Skeletal muscle tissue (tissue), 4 donors: ENCODE measurements around the gene CRKL. TPM values are rescaled to one million over a fixed set of nuclear protein-coding genes. Genes with fewer than 3 reads are reported as not detected.

Experiments
- H3K27ac ChIP-seq: one replicate; pipeline ENCODE4 v1.7.0; 2013; ENCODE audit warnings: mild to moderate bottlenecking, low read depth, low read length, inconsistent platforms
- H3K27me3 ChIP-seq, 3 donors: one replicate each; pipeline ENCODE4 v1.7.0; 2013; ENCODE audit warnings: low read length in 3 of 3; ENCODE audit not compliant: control insufficient read depth in 3 of 3, insufficient read depth in 3 of 3
- H3K36me3 ChIP-seq, 3 donors: one replicate each; pipeline ENCODE4 v1.7.0; 2013; ENCODE audit warnings: low read length in 3 of 3; ENCODE audit not compliant: control insufficient read depth in 3 of 3, insufficient read depth in 3 of 3
- H3K4me1 ChIP-seq, 3 donors: one replicate each; pipeline ENCODE4 v1.7.0; 2013; ENCODE audit warnings: low read length in 3 of 3, mild to moderate bottlenecking in 3 of 3; ENCODE audit not compliant: control insufficient read depth in 3 of 3, insufficient read depth in 3 of 3
- H3K4me3 ChIP-seq, 3 donors: one replicate each; pipeline ENCODE4 v1.7.0; 2013; ENCODE audit warnings: low read length in 3 of 3
- H3K9ac ChIP-seq, 3 donors: one replicate each; pipeline ENCODE4 v1.7.0; 2013; ENCODE audit warnings: low read length in 3 of 3, mild to moderate bottlenecking in 3 of 3, moderate library complexity in 2 of 3, low read depth in 1 of 3
- H3K9me3 ChIP-seq, 3 donors: one replicate each; pipeline ENCODE4 v1.7.0; 2013; ENCODE audit warnings: low read length in 3 of 3; ENCODE audit not compliant: control insufficient read depth in 3 of 3
- total RNA-seq: library from RNA; depleted of rRNA; stranded (reverse); fragments of >200 nt; gene quantifications from one replicate; pipeline ENCODE4 v1.2.3, GENCODE V29; 2014
- donor health status: Osteomylitis.

The CRKL gene
- total RNA-seq, 1 donor from 2014 or later: 45.9 TPM

DNA sequence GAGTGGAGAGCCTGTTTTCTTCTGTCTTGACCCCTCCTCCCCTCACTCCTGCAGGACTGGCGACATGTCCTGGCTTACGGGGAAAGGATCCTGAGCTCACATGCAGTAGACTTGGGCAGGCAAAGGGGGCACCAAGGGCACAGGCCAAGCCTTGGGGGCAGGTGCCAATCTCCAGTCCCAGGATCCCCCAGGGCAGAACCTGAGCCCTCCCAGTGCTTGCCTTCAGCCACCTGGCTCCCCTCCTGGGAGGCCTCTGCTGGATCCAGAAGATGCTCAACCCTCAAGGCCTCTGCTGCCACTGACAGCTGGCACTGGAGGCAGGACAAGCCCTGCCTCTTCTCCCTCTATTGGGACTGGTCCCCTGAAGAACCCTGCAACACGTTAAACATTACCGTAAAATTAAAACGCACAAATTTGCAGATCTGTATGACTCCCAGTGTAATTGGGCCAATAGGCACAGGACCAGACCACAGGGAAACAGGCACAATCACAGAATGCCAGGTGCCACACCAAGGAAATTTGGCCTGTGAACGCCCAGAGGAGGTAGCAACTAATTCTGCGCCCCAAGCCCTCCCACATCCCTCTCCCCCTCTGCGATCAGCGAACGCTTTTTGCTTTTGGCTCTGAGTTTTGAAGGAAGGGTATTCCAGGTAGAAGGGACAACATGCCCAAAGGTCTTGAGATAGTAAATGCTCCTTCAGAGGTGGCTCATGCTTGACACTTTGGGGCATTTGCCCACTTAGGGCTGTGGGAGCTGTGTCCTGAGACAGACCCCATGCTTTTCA lies 63.9 kb downstream of the CRKL start:
- H3K36me3 ChIP-seq: peaks cover 15 to 20% (median 17%) of the 10 kb centered on the region in 3 donors
- H3K27me3 ChIP-seq: peaks cover 1 to 15% (median 4%) of the 10 kb centered on the region in 3 donors
- peak overlapping the region; percentile 83 for H3K27ac ChIP-seq
- peak overlapping the region; percentile 93 to 98 (median 98) for H3K4me3 ChIP-seq
- H3K9ac ChIP-seq: peak overlapping the region; percentile 96 to 97 (median 97)
- peaks cover 29 to 42% (median 39%) of the 10 kb centered on the region in 3 donors for H3K4me1 ChIP-seq
- no peaks in the 10 kb centered on the region for H3K9me3 ChIP-seq

DNA sequence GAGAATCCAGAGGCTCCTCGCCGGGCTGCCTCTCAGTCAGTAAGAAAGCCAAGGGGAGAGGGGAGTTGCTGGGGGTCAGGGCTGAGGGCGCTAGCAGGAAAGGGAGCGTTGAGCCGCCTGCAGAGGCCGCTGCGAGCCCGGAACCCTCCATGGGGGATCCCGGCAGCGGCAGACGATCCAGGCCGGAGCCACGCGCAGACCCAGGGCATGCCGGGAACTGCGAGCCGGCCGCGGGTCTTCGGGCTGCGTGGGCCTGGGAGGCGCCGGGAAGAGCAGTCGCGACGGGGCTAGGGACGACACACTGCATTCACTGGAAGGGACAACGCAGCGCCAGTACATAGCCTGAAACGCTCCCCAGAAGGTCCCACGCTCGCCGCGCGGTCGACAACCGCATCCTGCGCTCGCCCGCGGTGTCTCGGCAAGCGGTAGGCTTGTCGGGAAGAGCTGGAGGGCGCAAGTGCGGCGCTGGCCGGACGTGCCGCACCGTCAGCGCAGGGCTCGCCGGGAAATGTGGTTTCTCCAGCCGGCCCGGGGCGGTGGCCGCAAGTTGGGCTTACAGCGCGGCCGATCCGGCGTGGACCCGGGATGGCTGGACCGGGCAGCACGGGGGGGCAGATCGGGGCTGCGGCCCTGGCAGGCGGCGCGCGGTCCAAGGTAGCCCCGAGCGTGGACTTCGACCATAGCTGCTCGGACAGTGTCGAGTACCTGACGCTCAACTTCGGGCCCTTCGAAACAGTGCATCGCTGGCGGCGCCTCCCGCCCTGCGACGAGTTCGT lies 64.8 kb downstream of the CRKL start, which contains the start of gene LZTR1:
TSS of gene LZTR1 (plus strand) at position 511 of the 776 bp plus-strand sequence. CDS start at position 586, 75 bp downstream.
- H3K9me3 ChIP-seq: no peaks in the 10 kb centered on the region

DNA sequence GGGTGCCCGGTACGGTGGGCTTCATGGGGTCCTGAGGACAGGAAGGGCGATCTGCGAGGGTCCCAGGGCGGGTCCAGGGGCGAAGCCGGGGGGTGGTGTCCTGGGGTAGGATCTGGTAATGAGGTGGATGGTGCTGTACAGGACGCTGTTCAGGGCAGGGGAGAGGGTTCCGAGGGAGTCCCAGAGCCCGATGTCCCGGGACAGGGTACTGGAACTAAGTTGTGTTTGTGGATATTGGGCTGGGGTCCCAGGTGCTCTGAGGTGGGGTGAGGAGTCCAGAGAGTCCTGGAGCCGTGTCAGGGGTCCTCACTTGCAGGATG lies 65.3 kb downstream of the CRKL start:
- peaks cover 29 to 42% (median 39%) of the 10 kb centered on the region in 3 donors for H3K4me1 ChIP-seq
- H3K4me3 ChIP-seq: peak overlapping the region; percentile 93 to 98 (median 98)
- H3K27ac ChIP-seq: peak overlapping the region; percentile 83
- H3K36me3 ChIP-seq: peaks cover 19 to 27% (median 22%) of the 10 kb centered on the region in 3 donors
- H3K9ac ChIP-seq: peak overlapping the region; percentile 92 to 97 (median 97)
- H3K27me3 ChIP-seq: peaks cover 0 to 5% (median 0%) of the 10 kb centered on the region in 3 donors
- no peaks in the 10 kb centered on the region for H3K9me3 ChIP-seq

More for the DNA sequence above, 64.8 kb downstream of the CRKL start, which contains the start of gene LZTR1:
- Histone ChIP-seq H3K9ac (peak within 1 kb of the TSS; percentile 96 to 97 (median 97)), H3K36me3 (peaks cover 17 to 25% (median 19%) of the 10 kb centered on the region in 3 donors), H3K27ac (peak within 1 kb of the TSS; percentile 83), H3K27me3 (peaks cover 0 to 11% (median 4%) of the 10 kb centered on the region in 3 donors), H3K4me1 (peaks cover 29 to 42% (median 39%) of the 10 kb centered on the region in 3 donors), H3K4me3 (peak within 1 kb of the TSS; percentile 93 to 98 (median 98))

DNA sequence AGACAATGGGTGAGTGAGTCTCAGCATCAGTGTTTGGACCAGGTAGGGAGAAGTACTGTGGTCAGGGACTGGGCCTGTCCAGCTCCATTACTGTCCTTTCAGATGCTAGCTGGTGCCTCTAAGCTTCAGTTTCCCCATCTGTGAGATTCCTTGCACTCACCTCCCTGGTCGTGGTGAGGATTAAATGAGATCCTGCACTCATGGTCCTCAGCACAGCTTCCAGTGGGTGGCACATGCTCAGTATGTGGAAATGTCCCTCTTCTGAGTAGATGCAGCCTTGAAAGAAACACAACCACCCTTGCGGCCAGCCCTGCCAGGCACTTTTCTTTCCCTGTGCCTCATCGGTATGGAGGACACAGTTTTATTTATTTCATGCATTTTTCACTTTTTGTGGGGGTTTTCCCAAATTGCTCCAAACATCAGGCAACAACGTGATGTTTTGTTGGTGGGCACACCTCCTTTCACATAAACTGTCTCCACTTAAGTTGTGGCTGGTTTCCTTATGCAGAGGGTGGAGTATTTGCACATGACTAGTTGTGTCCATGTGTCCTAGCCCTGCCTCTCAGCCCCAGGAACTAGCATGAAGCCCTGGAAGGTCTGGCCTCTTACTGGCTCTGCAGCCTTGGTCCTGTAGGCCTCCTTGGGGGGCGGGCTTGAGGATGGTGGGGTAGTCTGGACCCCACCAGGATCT lies 66.0 kb downstream of the CRKL start:
- H3K9ac ChIP-seq: peak overlapping the region; percentile 92 to 97 (median 97)

DNA sequence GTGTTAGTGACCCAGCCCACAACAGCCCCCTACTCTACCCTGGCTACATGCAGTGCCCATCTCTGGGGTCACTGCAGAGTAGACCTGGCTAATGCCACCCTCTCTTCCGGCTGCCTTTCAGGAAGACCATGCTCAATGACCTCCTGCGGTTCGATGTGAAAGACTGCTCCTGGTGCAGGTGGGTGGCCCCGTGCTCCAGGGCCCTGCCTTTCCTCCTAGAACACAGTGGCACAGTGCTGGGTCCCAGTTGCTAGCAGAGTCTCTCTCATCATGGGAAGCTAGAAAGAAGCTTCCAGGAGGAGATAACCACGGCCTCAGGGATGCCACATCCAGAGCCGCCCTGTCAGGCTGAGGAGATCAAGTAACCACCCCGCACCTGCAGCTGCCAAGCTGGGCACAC lies 68.5 kb downstream of the CRKL start:
- Histone ChIP-seq H3K9me3 (no peaks in the 10 kb centered on the region), H3K9ac (no peak overlapping the region), H3K27me3 (no peaks in the 10 kb centered on the region), H3K4me1 (peaks cover 21 to 28% (median 24%) of the 10 kb centered on the region in 3 donors), H3K4me3 (no peak overlapping the region), H3K27ac (no peak overlapping the region), H3K36me3 (peaks cover 31 to 37% (median 36%) of the 10 kb centered on the region in 3 donors)

More for the DNA sequence above, 66.0 kb downstream of the CRKL start:
- Histone ChIP-seq H3K27ac (no peak overlapping the region), H3K4me1 (peaks cover 29 to 42% (median 39%) of the 10 kb centered on the region in 3 donors), H3K4me3 (peak overlapping the region; percentile 93 to 98 (median 98)), H3K36me3 (peaks cover 22 to 29% (median 29%) of the 10 kb centered on the region in 3 donors), H3K9me3 (no peaks in the 10 kb centered on the region), H3K27me3 (peaks cover 0 to 5% (median 0%) of the 10 kb centered on the region in 3 donors)

DNA sequence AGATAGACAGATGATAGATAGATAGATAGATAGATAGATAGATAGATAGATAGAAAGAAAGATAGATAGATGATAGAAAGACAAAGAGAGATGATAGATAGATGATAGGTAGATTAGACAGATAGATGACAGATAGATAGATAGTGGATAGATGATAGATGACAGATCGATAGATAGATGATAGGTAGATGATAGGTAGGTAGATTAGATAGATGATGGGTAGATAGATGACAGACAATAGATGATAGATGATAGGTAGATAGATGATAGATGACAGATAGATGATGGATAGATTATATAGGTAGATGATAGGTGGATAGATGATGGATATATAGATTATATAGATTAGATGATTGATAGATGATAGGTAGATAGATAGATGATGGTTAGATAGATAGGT lies 69.2 kb downstream of the CRKL start:
- Histone ChIP-seq H3K9ac (no peak overlapping the region), H3K27me3 (no peaks in the 10 kb centered on the region), H3K9me3 (no peaks in the 10 kb centered on the region), H3K27ac (no peak overlapping the region), H3K4me1 (peaks cover 14 to 21% (median 18%) of the 10 kb centered on the region in 3 donors), H3K36me3 (peaks cover 35 to 42% (median 36%) of the 10 kb centered on the region in 3 donors), H3K4me3 (no peak overlapping the region)

DNA sequence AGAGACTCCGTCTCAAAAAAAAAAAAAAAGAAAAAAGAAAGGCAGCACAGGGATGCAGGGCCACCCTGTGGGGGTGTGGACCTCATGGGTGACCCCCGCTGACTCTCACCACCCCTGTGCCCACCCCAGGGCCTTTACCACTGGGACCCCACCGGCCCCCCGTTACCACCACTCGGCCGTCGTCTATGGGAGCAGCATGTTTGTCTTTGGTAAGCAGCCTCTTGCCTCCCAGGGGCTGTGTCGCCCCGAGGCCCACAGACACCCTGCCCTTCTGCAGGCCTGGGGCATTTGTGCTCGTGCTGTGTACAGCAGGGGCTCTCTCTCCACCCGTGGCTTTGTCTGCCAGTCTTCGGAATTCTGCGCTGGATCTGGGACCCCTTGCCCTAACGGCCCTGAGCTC lies 70.2 kb downstream of the CRKL start:
- Histone ChIP-seq H3K9me3 (no peaks in the 10 kb centered on the region), H3K27me3 (no peaks in the 10 kb centered on the region), H3K4me1 (peaks cover 12 to 15% (median 14%) of the 10 kb centered on the region in 3 donors), H3K27ac (no peak overlapping the region), H3K9ac (no peak overlapping the region), H3K4me3 (no peak overlapping the region), H3K36me3 (peaks cover 45 to 52% (median 45%) of the 10 kb centered on the region in 3 donors)

DNA sequence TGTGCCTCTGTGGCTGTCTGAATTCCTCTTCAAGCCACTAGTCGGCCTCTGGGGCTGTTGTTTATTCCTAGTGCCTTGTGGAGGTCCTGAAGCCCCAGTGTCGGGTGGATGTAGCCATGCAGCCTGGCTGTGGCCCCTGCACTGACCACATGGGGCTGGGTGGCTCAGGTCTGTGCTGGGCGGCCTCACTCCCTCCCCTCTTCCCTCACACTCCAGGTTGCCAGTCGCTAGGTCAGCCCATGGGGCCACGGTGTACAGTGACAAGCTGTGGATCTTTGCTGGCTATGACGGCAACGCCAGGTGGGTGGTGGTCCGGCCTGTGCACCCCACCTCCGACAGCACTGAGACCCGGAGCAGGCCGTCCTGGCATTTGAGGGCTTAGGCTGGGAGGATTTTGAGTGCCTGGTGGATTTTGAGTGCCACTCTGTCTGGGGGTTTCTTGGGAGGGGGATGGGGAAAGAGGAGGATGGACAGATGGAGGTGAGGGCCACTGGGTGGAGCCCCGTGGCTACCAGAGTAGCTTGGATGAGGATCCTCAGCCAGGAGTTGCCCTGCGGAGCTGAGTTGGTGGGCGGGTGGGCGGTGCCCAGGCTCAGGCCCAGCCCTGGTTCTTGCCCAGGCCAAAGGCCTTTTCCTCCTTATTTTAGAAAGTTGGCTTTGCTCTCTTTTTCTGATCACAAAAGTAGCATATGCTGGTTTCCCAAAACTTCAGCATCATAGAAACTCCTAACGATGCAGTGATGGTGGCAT lies 71.5 kb downstream of the CRKL start:
- Histone ChIP-seq H3K9ac (no peak overlapping the region), H3K4me1 (peaks cover 0 to 2% (median 2%) of the 10 kb centered on the region in 3 donors), H3K27me3 (no peaks in the 10 kb centered on the region), H3K9me3 (no peaks in the 10 kb centered on the region), H3K4me3 (no peak overlapping the region), H3K36me3 (peaks cover 50 to 58% (median 51%) of the 10 kb centered on the region in 3 donors), H3K27ac (no peak overlapping the region)
